HepG2 (cell line): ENCODE data around the gene AUP1. TPM values are rescaled to one million over a fixed set of nuclear protein-coding genes. Genes with fewer than 3 reads are reported as not detected.

ENCODE experiments used
- EEA1 ChIP-seq: sonication (generic); formaldehyde crosslinking; IDR thresholded peaks from 2 replicates; pipeline ENCODE4 v1.5.1; 2020; ENCODE audit warnings: mild to moderate bottlenecking, missing genetic modification reagents, borderline replicate concordance
- GZF1 ChIP-seq: sonication (generic); formaldehyde crosslinking; IDR thresholded peaks from 2 replicates; pipeline ENCODE4 v1.5.1; 2020; ENCODE audit warnings: mild to moderate bottlenecking, missing genetic modification reagents
- HNRNPH1 ChIP-seq: fragments of 200-400 bp; formaldehyde crosslinking; optimal IDR thresholded peaks from 2 replicates; pipeline ENCODE3; 2017; ENCODE audit warnings: mild to moderate bottlenecking, low read depth, low read length
- KDM3A ChIP-seq: IDR thresholded peaks from 2 replicates; pipeline ENCODE4 v1.6.1; 2018; ENCODE audit warnings: low read depth, missing compliant biosample characterization
- MIER2 ChIP-seq: IDR thresholded peaks from 2 replicates; pipeline ENCODE4 v1.6.1; 2016; ENCODE audit warnings: missing biosample characterization, missing genetic modification reagents
- NFYC ChIP-seq: IDR thresholded peaks from 2 replicates; pipeline ENCODE4 v1.6.1; 2016; ENCODE audit warnings: missing genetic modification reagents, missing compliant biosample characterization
- NPAS2 ChIP-seq: sonication (generic); formaldehyde crosslinking; IDR thresholded peaks from 2 replicates; pipeline ENCODE4 v1.8.0; 2022; ENCODE audit warnings: mild to moderate bottlenecking, missing genetic modification reagents, borderline replicate concordance
- PCBP1 ChIP-seq: fragments of 200-400 bp; formaldehyde crosslinking; IDR thresholded peaks from 2 replicates; pipeline ENCODE4 v1.6.1; 2017; ENCODE audit warnings: mild to moderate bottlenecking, low read depth, low read length, borderline replicate concordance
- PHB2 ChIP-seq: fragments of 450-650 bp; IDR thresholded peaks from 2 replicates; pipeline ENCODE4 v1.6.1; 2018; ENCODE audit not compliant: partially characterized antibody
- SALL1 ChIP-seq: sonication (generic); formaldehyde crosslinking; IDR thresholded peaks from 2 replicates; pipeline ENCODE4 v1.8.0; 2022; ENCODE audit warnings: mild to moderate bottlenecking, missing genetic modification reagents
- SSRP1 ChIP-seq: IDR thresholded peaks from 2 replicates; pipeline ENCODE4 v1.6.1; 2016; ENCODE audit warnings: control low read depth
- STAT5B ChIP-seq: sonication (generic); formaldehyde crosslinking; IDR thresholded peaks from 2 replicates; pipeline ENCODE4 v1.4.0; 2020; ENCODE audit warnings: missing genetic modification reagents
- ZC3H4 ChIP-seq: sonication (generic); formaldehyde crosslinking; IDR thresholded peaks from 2 replicates; pipeline ENCODE4 v1.4.0; 2020; ENCODE audit warnings: missing genetic modification reagents, borderline replicate concordance
- ZNF256 ChIP-seq: sonication (generic); formaldehyde crosslinking; conservative IDR thresholded peaks from 2 replicates; pipeline ENCODE4 v1.4.0; 2020; ENCODE audit warnings: missing genetic modification reagents
- ZNF337 ChIP-seq: sonication (generic); formaldehyde crosslinking; IDR thresholded peaks from 2 replicates; pipeline ENCODE4 v1.5.1; 2020; ENCODE audit warnings: missing genetic modification reagents, low read depth, mild to moderate bottlenecking, borderline replicate concordance
- ZNF484 ChIP-seq: sonication (generic); formaldehyde crosslinking; IDR thresholded peaks from 2 replicates; pipeline ENCODE4 v1.5.1; 2020; ENCODE audit warnings: mild to moderate bottlenecking, low read depth, missing genetic modification reagents, borderline replicate concordance
- ZNF563 ChIP-seq: sonication (generic); formaldehyde crosslinking; IDR thresholded peaks from 2 replicates; pipeline ENCODE4 v1.8.0; 2022; ENCODE audit warnings: mild to moderate bottlenecking, moderate library complexity, missing genetic modification reagents
- ZNF629 ChIP-seq: sonication (generic); formaldehyde crosslinking; conservative IDR thresholded peaks from 2 replicates; pipeline ENCODE4 v1.5.0; 2020; ENCODE audit warnings: missing genetic modification reagents
- ZNF75D ChIP-seq: sonication (generic); formaldehyde crosslinking; IDR thresholded peaks from 2 replicates; pipeline ENCODE4 v1.8.1; 2023; ENCODE audit warnings: missing genetic modification reagents, mild to moderate bottlenecking, borderline replicate concordance
- polyA plus RNA-seq, 8 experiments: library from polyadenylated mRNA; depleted of rRNA in 3 of 8; stranded (reverse) in 7 of 8; unstranded in 1 of 8; fragments of >200 nt; fragmentation: Illumina TruSeq in 4 of 8; extraction: Trizol in 4 of 8; gene quantifications; 2 replicates each; pipeline versions ENCODE4 v1.2.1 to v1.2.3, GENCODE V29; 2011 to 2016; ENCODE audit warnings: low read depth in 4 of 8, missing spikeins in 1 of 8, mixed read lengths in 1 of 8; ENCODE audit not compliant: insufficient read depth in 1 of 8
- total RNA-seq, 5 experiments: library from RNA; depleted of rRNA; stranded (reverse); fragments of >200 nt; fragmentation: Illumina TruSeq; extraction: Trizol; gene quantifications; 2 replicates each; pipeline ENCODE4 v1.2.3, GENCODE V29; 2016; ENCODE audit warnings: low read depth in 1 of 5
- TF ChIP-seq, protein P1 (sequence below): sonication (generic); formaldehyde crosslinking; IDR thresholded peaks from 2 replicates; pipeline ENCODE4 v1.4.0; 2020; ENCODE audit warnings: missing genetic modification reagents
- TF ChIP-seq, protein P2 (sequence below): sonication (generic); formaldehyde crosslinking; IDR thresholded peaks from 2 replicates; pipeline ENCODE4 v1.4.0; 2020; ENCODE audit warnings: missing genetic modification reagents
- TF ChIP-seq, protein P3 (sequence below): sonication (generic); formaldehyde crosslinking; IDR thresholded peaks from 2 replicates; pipeline ENCODE4 v1.4.0; 2020; ENCODE audit warnings: missing genetic modification reagents
- TF ChIP-seq, protein P4 (sequence below): sonication (generic); formaldehyde crosslinking; conservative IDR thresholded peaks from 2 replicates; pipeline ENCODE4 v1.4.0; 2020; ENCODE audit warnings: missing genetic modification reagents

Gene AUP1
- total and polyA plus RNA-seq, 2 of the 13 experiments (the other 11 are each of a cell fraction or from before 2014, with no cell fraction given) = 174 to 267 TPM

DNA sequence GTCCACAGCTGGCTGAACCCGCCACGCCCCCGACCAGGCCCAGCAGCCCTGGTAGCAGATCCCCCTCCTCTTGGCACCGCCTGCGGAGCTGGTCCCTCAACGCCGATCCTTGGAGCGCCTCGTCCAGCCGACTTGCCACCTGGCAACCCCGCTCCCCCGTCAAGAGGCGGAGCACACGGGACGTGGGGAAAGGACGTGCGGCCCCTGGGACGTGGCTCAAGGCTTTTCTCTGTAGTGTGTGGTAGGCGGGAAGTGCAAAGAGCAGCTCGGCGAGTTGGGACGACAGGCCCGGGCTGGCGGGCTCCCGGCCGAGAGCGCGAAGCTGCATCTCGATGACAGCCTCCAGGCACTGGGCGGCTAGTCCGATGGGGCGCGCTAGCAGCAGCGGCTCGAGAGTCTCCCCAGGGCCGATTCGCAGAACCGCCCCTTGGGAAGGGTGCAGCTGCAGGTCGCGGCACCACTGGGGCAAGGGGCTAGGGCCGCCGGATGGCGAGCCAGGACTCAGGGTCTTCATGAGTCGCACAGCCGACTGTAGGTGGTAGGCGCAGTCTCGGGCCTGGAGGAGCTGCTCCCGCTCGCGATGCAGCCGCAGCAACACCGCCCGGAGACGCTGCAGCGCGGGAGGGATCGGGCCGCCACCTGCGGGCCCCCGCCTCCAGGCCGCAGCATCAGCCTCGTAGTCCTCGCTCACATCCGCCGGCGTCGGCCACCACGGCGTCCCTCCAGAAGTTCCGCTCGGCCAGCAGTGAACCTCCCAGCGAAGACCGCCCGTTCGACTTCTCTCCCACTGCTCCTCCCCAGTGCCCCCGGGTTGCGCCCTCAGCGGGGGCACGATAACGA, 47.3 kb downstream of the AUP1 start (continued):
- no peak for TF ChIP-seq STAT5B (CRISPR knock-in tag)
- peak; percentile 24; the same call in 1 of the 2 replicates for TF ChIP-seq ZNF629 (CRISPR knock-in tag)
- TF ChIP-seq SSRP1 = no peak
- TF ChIP-seq GZF1 (CRISPR knock-in tag) = peak; percentile 79; the same call in 1 of the 2 replicates
- TF ChIP-seq ZNF484 (CRISPR knock-in tag) = peak; percentile 92
- TF ChIP-seq PCBP1 = no peak
- peak; percentile 73 for TF ChIP-seq EEA1
- peak; percentile 3; the same call in 1 of the 2 replicates for TF ChIP-seq KDM3A (CRISPR knock-in tag)
- TF ChIP-seq, protein P1, sequence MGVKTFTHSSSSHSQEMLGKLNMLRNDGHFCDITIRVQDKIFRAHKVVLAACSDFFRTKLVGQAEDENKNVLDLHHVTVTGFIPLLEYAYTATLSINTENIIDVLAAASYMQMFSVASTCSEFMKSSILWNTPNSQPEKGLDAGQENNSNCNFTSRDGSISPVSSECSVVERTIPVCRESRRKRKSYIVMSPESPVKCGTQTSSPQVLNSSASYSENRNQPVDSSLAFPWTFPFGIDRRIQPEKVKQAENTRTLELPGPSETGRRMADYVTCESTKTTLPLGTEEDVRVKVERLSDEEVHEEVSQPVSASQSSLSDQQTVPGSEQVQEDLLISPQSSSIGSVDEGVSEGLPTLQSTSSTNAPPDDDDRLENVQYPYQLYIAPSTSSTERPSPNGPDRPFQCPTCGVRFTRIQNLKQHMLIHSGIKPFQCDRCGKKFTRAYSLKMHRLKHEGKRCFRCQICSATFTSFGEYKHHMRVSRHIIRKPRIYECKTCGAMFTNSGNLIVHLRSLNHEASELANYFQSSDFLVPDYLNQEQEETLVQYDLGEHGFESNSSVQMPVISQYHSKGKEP (CRISPR knock-in tag) = 0 out of 2 replicates have a peak, but pooled peaks have one; percentile 64
- TF ChIP-seq ZNF337 (CRISPR knock-in tag) = 0 out of 2 replicates have a peak, but pooled peaks have one; percentile 84
- no peak for TF ChIP-seq NFYC (CRISPR knock-in tag)
- peak; percentile 68 for TF ChIP-seq ZNF563 (CRISPR knock-in tag)
- TF ChIP-seq SALL1 (CRISPR knock-in tag) = peak; percentile 71
- no peak for TF ChIP-seq ZNF75D (CRISPR knock-in tag)
- no peak for TF ChIP-seq PHB2
- TF ChIP-seq, protein P2, sequence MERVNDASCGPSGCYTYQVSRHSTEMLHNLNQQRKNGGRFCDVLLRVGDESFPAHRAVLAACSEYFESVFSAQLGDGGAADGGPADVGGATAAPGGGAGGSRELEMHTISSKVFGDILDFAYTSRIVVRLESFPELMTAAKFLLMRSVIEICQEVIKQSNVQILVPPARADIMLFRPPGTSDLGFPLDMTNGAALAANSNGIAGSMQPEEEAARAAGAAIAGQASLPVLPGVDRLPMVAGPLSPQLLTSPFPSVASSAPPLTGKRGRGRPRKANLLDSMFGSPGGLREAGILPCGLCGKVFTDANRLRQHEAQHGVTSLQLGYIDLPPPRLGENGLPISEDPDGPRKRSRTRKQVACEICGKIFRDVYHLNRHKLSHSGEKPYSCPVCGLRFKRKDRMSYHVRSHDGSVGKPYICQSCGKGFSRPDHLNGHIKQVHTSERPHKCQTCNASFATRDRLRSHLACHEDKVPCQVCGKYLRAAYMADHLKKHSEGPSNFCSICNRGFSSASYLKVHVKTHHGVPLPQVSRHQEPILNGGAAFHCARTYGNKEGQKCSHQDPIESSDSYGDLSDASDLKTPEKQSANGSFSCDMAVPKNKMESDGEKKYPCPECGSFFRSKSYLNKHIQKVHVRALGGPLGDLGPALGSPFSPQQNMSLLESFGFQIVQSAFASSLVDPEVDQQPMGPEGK (CRISPR knock-in tag) = peak; percentile 84; the same call in 1 of the 2 replicates
- no peak for TF ChIP-seq ZC3H4 (CRISPR knock-in tag)
- peak; percentile 26 for TF ChIP-seq HNRNPH1
- no peak for TF ChIP-seq MIER2
- TF ChIP-seq, protein P3, sequence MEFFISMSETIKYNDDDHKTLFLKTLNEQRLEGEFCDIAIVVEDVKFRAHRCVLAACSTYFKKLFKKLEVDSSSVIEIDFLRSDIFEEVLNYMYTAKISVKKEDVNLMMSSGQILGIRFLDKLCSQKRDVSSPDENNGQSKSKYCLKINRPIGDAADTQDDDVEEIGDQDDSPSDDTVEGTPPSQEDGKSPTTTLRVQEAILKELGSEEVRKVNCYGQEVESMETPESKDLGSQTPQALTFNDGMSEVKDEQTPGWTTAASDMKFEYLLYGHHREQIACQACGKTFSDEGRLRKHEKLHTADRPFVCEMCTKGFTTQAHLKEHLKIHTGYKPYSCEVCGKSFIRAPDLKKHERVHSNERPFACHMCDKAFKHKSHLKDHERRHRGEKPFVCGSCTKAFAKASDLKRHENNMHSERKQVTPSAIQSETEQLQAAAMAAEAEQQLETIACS (CRISPR knock-in tag) = peak; percentile 65
- TF ChIP-seq, protein P4, sequence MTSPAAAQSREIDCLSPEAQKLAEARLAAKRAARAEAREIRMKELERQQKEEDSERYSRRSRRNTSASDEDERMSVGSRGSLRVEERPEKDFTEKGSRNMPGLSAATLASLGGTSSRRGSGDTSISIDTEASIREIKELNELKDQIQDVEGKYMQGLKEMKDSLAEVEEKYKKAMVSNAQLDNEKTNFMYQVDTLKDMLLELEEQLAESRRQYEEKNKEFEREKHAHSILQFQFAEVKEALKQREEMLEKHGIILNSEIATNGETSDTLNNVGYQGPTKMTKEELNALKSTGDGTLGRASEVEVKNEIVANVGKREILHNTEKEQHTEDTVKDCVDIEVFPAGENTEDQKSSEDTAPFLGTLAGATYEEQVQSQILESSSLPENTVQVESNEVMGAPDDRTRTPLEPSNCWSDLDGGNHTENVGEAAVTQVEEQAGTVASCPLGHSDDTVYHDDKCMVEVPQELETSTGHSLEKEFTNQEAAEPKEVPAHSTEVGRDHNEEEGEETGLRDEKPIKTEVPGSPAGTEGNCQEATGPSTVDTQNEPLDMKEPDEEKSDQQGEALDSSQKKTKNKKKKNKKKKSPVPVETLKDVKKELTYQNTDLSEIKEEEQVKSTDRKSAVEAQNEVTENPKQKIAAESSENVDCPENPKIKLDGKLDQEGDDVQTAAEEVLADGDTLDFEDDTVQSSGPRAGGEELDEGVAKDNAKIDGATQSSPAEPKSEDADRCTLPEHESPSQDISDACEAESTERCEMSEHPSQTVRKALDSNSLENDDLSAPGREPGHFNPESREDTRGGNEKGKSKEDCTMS (CRISPR knock-in tag) = no peak
- peak; percentile 75; the same call in 1 of the 2 replicates for TF ChIP-seq ZNF256 (CRISPR knock-in tag)
- no peak for TF ChIP-seq NPAS2 (CRISPR knock-in tag)
